NCI-H1930 (cell line): ENCODE results near the gene HOOK1.
A peak's percentile ranks its signal among the peaks of the same experiment; 100 is the strongest.
"Not testable (repeated sequence)": the region's sequence is repeated elsewhere in the genome, so short reads cannot be mapped to it uniquely, and the experiment has no call there.

Experiments used
- DNase-seq, 2 experiments: peaks; one replicate each; lab custom pipeline; 2025; lab: John Stamatoyannopoulos, UW

Gene HOOK1

GRCh38 chr1:59819566-59820438 lies 5.1 kb downstream of the HOOK1 start:
- DNase-seq: no peak

GRCh38 chr1:59827055-59827643 lies 12.4 kb downstream of the HOOK1 start:
- DNase-seq: no peak

- no peak for DNase-seq
These were observed 13.4 kb downstream of the HOOK1 start for GRCh38 chr1:59828160-59828559.

- DNase-seq: no peak
These were observed 16.8 kb downstream of the HOOK1 start for GRCh38 chr1:59831529-59831928.

DNA sequence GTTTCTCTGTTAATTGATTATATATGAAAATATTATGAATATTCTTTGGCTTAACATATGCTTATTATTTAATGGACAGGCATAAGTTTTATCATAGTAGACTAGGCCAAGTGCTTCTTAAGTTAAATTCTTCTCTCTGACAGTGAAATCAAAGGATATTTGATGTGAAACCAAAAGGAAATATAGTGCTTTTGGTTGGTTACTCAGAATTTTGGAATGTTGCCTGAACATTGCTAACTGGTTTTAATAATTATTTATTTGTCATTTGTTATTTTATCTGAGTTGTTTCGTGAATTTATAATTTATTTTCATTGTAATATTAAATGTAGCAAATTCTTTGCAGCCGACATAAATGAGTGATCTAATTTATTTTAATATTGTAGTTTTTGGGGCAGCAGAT lies 18.3 kb downstream of the HOOK1 start:
- DNase-seq: no peak

GRCh38 chr1:59833991-59834390 lies 19.2 kb downstream of the HOOK1 start:
- DNase-seq: no peak

- not testable (repeated sequence) for DNase-seq
These were observed 23.1 kb downstream of the HOOK1 start for GRCh38 chr1:59837857-59838256.

GRCh38 chr1:59845091-59845490 lies 30.3 kb downstream of the HOOK1 start:
- no peak for DNase-seq

DNA sequence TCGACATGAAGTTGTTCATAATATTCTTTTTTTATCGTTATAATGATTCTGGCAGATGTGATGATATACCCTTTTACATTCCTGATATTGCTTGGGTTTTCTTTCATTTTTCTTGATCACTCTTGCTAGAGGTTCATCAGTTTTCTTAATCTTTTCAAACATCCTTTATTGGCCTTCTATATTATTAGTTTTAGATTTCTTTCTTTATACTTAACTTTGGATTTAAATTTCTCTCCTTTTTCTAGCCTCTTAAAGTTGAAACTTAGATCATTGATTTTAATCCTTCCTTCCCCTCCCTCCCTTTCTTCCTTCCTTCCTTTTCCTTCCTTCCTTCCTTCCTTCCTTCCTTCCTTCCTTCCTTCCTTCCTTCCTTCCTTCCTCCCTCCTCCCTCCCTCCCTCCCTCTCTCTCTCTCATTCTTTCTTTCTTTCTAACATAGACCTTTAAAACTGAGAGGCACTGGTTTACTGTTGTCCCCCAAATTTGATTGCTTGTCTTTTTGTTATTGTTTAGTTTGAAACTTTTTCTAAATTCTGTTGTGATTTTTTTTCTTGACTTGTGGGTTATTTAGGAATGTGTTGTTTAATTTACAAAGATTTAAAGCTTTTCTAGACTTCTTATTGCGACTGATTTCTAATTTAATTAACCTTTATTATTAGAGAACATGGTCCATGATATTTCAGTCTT lies 31.6 kb downstream of the HOOK1 start:
- DNase-seq: no peak

DNA sequence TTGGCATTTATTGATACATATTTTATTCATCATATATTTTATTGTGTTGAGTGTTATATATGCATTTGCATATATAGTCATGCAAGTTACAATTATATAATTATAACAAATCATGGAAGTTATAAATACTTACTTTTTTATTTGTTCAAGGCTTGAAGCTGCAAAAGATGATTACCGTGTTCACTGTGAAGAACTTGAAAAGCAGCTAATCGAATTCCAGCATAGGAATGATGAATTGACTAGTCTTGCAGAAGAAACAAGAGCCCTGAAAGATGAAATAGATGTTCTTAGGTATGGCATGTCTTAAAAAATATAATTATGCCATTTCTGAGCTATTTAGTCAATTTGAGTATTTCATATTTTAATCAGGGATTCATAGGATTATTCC lies 32.1 kb downstream of the HOOK1 start:
- no peak for DNase-seq

- no peak for DNase-seq
These were observed 37.4 kb downstream of the HOOK1 start for GRCh38 chr1:59852117-59852516.

DNA sequence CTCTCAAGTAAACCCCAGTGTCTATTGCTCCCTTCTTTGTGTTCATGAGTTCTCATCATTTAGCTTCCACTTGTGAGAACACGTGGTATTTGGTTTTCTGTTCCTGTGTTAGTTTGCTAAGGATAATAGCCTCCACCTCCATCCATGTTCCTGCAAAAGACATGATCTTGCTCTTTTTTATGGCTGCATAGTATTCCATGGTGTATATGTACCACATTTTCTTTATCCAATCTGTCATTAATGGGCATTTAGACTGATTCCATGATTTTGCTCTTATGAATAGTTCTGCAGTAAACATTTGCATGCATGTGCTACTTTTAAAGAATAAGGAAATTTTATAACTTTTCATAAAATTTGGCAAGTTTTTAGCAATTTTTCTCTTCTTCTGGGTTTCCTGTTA lies 40.5 kb downstream of the HOOK1 start:
- not testable (repeated sequence) for DNase-seq

DNA sequence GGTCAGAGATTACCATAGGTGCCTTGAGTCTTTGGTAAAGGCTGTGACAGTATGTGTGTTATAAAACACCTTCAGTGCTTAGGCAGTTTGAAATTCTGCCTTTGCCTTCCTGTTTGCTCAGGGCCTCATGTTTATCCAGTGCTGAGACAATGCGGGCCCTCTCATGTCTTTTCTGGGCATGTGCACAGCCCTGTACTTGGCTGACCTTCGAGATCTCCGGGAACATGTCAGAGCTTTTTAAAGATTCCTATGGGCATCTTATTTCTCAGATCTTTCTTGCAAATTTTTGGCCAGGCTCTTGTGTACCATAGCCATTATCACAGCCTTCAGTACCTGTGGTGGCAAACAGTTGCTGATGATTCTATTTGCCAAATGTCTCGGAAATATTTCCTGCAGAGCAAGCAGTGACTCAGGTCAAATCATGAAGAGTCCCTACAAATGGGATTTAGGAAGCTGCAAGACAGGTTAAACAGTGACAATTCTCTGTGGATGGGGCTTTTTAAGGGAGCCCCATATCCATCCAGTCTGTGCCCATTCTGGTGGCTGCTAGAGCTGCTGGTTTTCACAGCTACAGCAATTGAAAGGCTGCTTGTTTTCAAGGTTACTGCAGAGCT lies 42.1 kb downstream of the HOOK1 start:
- no peak for DNase-seq

DNA sequence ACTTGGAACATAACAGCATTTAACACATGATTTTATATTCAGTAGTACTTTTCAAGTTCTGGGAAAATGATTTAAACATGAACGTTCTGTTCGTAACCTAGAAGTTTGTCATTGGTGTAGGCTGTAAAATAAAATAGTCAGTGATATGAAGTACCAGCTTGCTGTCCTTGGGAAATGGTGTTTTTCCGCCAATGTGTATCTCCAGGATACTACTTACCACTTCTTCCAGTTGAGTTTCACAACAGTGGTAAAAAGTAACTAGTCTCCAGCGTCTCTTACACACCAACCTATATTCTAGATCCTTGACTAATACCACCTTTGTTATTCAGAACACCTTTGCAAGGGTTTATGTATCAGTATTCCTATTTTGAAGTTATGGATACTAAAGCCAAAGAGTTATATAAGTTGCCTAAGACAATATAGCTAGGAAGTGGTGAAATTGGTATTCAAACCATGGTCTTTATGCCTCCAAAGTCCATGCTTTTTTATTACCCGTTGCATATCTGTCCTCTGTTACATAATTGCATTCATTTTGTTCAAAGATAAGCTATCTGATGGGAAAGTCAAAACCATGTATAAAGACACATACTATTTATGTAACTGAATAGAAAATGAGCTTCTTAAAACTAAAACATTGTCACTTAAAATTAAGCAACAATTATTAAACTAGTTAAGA lies 43.1 kb downstream of the HOOK1 start:
- no peak for DNase-seq

DNA sequence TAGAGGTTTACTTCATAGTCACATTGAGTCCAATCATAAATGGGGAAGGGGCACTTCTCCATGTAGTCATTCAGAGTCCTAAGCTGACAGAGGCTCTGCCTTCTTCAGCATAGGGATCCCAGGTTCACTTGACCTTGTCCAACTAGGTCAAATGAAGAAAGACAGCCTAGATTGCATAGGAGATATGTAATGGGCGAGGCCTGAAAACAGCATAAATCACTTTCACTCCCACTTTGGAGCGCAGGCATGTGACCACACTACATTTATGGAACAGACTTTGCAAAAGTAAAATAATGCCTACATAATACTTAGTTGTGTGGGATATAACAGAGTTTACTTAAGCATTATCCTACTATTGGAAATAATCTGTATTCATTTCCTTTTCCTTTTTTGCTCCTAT lies 51.7 kb downstream of the HOOK1 start:
- no peak for DNase-seq

- DNase-seq: no peak
These were observed 57.0 kb downstream of the HOOK1 start for GRCh38 chr1:59871746-59872145.

GRCh38 chr1:59877108-59877682 lies 62.4 kb downstream of the HOOK1 start:
- DNase-seq: no peak

DNA sequence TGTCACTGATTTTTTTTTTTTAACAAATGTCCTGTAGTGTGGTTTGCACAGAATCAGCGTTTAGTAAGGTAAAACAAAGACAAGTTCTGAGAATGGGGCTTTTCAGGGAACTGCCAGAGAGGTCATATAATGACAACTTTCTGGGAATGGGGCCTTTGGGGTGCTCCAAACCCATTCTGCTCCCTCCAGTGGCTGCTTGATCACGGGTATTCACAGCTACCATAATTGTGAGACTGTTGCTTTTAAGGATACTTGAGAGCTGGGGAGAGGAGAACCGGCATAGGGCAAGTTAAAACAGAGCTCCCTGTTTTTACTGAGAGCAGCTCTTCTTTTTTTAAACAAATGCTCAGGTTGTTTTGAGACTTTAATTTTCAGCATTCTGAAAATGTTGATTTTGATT lies 63.6 kb downstream of the HOOK1 start:
- no peak for DNase-seq

DNA sequence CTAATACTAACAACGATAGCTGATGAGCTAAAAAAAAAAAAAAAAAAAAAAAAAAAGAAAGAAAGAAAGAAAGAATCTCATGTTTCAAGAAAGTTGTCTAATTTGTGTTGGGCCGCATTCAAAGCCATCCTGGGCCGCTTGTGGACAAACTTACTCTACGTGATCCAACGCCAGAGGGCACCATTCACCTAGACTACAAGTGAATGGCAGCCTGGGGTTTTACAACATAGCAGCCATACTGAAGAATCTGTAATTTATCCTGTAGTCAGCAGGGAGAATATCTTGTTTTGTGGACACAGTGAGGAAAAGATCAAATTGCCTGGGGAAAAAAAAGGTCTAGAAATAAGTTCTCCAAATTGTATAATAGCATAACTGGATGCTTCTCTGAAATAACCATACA lies 64.8 kb downstream of the HOOK1 start:
- DNase-seq: peak; percentile 4 to 9

GRCh38 chr1:59879996-59880505 lies 65.3 kb downstream of the HOOK1 start:
- DNase-seq: no peak

- DNase-seq: no peak
These were observed 66.0 kb downstream of the HOOK1 start for GRCh38 chr1:59880735-59881134.
